Natural killer cell (primary cell): ENCODE results near the gene CMTM3. TPM values are rescaled to one million over a fixed set of nuclear protein-coding genes. Genes with fewer than 3 reads are reported as not detected.
"Not testable (repeated sequence)": the region's sequence is repeated elsewhere in the genome, so short reads cannot be mapped to it uniquely, and the experiment has no call there.

ENCODE experiments used
- ATAC-seq, 3 donors: fragments of 150-1000 bp in 2 of 3; fragments of 200-7000 bp in 1 of 3; cut with Tn5 transposase; 1 replicate in 1 of 3; 2 replicates in 2 of 3; pipeline ENCODE4 v1.10.0; 2021; ENCODE audit warnings: mild to moderate bottlenecking in 2 of 3, moderate library complexity in 2 of 3
- DNase-seq, 2 donors: peaks; one replicate each; pipeline versions ENCODE4 v3.0.0 to v3.0.0-alpha.2; 2013 to 2021; ENCODE audit warnings: mixed read lengths in 1 of 2
- H3K27ac ChIP-seq: one replicate; pipeline ENCODE4 v1.5.1; 2013; ENCODE audit warnings: mild to moderate bottlenecking, low read length
- H3K27me3 ChIP-seq: one replicate; pipeline ENCODE4 v1.6.1; 2013; ENCODE audit warnings: low read length; ENCODE audit not compliant: control insufficient read depth, insufficient read depth
- H3K36me3 ChIP-seq: one replicate; pipeline ENCODE4 v1.6.1; 2013; ENCODE audit warnings: low read length; ENCODE audit not compliant: control insufficient read depth, insufficient read depth
- H3K4me1 ChIP-seq: one replicate; pipeline ENCODE4 v1.6.1; 2013; ENCODE audit warnings: low read length; ENCODE audit not compliant: control insufficient read depth, insufficient read depth
- H3K4me3 ChIP-seq: one replicate; pipeline ENCODE4 v1.5.1; 2013; ENCODE audit warnings: low read length
- H3K9me3 ChIP-seq: one replicate; pipeline ENCODE4 v1.6.1; 2013; ENCODE audit warnings: low read length; ENCODE audit not compliant: control insufficient read depth, insufficient read depth
- H3K27ac Mint-ChIP-seq, 2 donors: one replicate each; pipeline ENCODE4 v1.8.0; 2022; ENCODE audit warnings: mild to moderate bottlenecking in 2 of 2, mixed read lengths in 2 of 2, moderate library complexity in 1 of 2
- H3K27me3 Mint-ChIP-seq, 2 donors: one replicate each; pipeline ENCODE4 v1.8.0; 2022; ENCODE audit warnings: low read depth in 2 of 2, mixed read lengths in 2 of 2
- H3K36me3 Mint-ChIP-seq: one replicate; pipeline ENCODE4 v1.8.0; 2022; ENCODE audit warnings: mixed read lengths
- H3K4me1 Mint-ChIP-seq, 2 donors: one replicate each; pipeline ENCODE4 v1.8.0; 2022; ENCODE audit warnings: mixed read lengths in 2 of 2
- H3K4me3 Mint-ChIP-seq: one replicate; pipeline ENCODE4 v1.8.0; 2022; ENCODE audit warnings: mild to moderate bottlenecking, moderate library complexity, mixed read lengths
- H3K9me3 Mint-ChIP-seq, 2 donors: one replicate each; pipeline ENCODE4 v1.8.0; 2022; ENCODE audit warnings: mixed read lengths in 2 of 2
- WGBS: methylation state at CpG from one replicate; pipeline ENCODE4 v1.1.7; 2013; ENCODE audit warnings: missing lambda C conversion rate; ENCODE audit not compliant: insufficient coverage; 5-methylcytosine and 5-hydroxymethylcytosine counted together
- intact Hi-C: fragments of 100-400 bp; cut with micrococcal nuclease; formaldehyde crosslinking; loops from one replicate; pipeline ENCODE4 v1.14.2; 2022
- total RNA-seq, 4 donors: library from RNA; stranded (reverse); fragments of 120-200 nt in 1 of 4; gene quantifications; one replicate each; pipeline versions ENCODE4 v1.2.3 to v1.2.4, GENCODE V29; 2013 to 2022
- TF ChIP-seq, protein P1 (sequence below): fragments of 200-600 bp; IDR thresholded peaks from one replicate; pipeline ENCODE4 v1.8.0; 2022; ENCODE audit warnings: antibody characterized with exemption

Gene CMTM3
- total RNA-seq, 3 donors from 2014 or later (not counting 1 experiment from before 2014, with no cell fraction given) = 68.2 to 86.4 (median 85.0) TPM

DNA sequence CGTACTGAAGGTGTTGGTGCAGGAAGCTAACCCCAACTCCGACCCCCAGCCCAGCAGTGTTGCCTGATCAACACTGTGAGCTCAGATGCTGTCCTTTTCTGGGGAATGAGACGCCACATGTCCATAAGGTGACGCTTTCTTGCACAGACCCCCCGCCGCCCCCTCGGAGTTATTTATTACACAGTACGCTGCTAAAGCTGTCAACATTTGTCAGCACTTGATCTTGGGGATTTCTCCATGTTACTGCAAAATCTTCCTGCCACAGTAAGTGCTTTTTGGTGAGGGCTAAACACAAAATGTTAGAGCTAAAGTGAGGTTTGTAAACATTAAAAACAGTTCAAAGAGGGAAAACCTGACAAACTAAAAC lies 15.9 kb downstream of the CMTM3 start:
- intact Hi-C loops = no loop called here
- H3K27ac ChIP-seq = no peak overlapping the region
- DNase-seq (no peak), ATAC-seq (no peak)
- no peaks in the 10 kb centered on the region for H3K9me3 ChIP-seq
- no peaks in the 10 kb centered on the region for H3K27me3 Mint-ChIP-seq
- 95% methylated on average over 8 of the region's 8 CpGs for WGBS
- no peak overlapping the region for H3K4me3 ChIP-seq
- H3K27me3 ChIP-seq = no peaks in the 10 kb centered on the region
- no peaks in the 10 kb centered on the region for H3K36me3 ChIP-seq
- no peaks in the 10 kb centered on the region for H3K9me3 Mint-ChIP-seq
- H3K4me1 ChIP-seq = no peaks in the 10 kb centered on the region
- H3K4me3 Mint-ChIP-seq = no peak overlapping the region
- H3K27ac Mint-ChIP-seq = no peak overlapping the region
- TF ChIP-seq, protein P1, sequence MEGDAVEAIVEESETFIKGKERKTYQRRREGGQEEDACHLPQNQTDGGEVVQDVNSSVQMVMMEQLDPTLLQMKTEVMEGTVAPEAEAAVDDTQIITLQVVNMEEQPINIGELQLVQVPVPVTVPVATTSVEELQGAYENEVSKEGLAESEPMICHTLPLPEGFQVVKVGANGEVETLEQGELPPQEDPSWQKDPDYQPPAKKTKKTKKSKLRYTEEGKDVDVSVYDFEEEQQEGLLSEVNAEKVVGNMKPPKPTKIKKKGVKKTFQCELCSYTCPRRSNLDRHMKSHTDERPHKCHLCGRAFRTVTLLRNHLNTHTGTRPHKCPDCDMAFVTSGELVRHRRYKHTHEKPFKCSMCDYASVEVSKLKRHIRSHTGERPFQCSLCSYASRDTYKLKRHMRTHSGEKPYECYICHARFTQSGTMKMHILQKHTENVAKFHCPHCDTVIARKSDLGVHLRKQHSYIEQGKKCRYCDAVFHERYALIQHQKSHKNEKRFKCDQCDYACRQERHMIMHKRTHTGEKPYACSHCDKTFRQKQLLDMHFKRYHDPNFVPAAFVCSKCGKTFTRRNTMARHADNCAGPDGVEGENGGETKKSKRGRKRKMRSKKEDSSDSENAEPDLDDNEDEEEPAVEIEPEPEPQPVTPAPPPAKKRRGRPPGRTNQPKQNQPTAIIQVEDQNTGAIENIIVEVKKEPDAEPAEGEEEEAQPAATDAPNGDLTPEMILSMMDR = no peak
- H3K36me3 Mint-ChIP-seq = no peaks in the 10 kb centered on the region
- no peaks in the 10 kb centered on the region for H3K4me1 Mint-ChIP-seq

DNA sequence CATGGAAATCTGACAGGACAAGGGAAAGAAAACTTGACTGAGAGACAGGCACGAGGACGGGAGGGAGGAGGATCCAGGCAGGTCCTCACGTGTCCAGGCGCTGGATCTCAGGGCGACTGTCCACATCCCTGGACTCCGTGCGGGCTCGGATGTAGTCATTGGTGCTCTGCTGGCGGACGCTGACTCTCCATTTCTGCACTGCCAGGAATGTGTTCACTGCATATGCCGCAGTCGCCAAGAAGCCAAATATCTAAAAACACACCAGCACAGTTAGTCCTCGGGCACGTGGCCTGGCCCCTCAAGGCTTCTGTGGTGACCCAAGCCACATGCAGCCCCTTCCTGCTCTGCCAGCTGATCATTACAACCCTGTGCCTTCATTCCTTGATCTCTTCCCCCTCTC lies 17.5 kb downstream of the CMTM3 start:
- ATAC-seq (no peak), DNase-seq (no peak)
- H3K4me3 Mint-ChIP-seq = no peak overlapping the region
- H3K4me3 ChIP-seq = no peak overlapping the region
- no peaks in the 10 kb centered on the region for H3K27me3 Mint-ChIP-seq
- intact Hi-C loops = no loop called here
- no peaks in the 10 kb centered on the region for H3K9me3 ChIP-seq
- H3K4me1 ChIP-seq = no peaks in the 10 kb centered on the region
- H3K36me3 ChIP-seq = no peaks in the 10 kb centered on the region
- no peaks in the 10 kb centered on the region for H3K27me3 ChIP-seq
- 95% methylated on average over 14 of the region's 14 CpGs for WGBS
- TF ChIP-seq, protein P1 = no peak
- H3K4me1 Mint-ChIP-seq = no peaks in the 10 kb centered on the region
- no peak overlapping the region for H3K27ac Mint-ChIP-seq
- H3K9me3 Mint-ChIP-seq = no peaks in the 10 kb centered on the region
- H3K27ac ChIP-seq = no peak overlapping the region
- H3K36me3 Mint-ChIP-seq = no peaks in the 10 kb centered on the region

GRCh38 chr16:66622863-66623262 lies 18.4 kb downstream of the CMTM3 start:
- Histone ChIP-seq H3K36me3 (no peaks in the 10 kb centered on the region), H3K4me1 (no peaks in the 10 kb centered on the region), H3K9me3 (no peaks in the 10 kb centered on the region), H3K27ac (no peak overlapping the region), H3K4me3 (no peak overlapping the region), H3K27me3 (no peaks in the 10 kb centered on the region)
- Mint-ChIP-seq H3K9me3 (no peaks in the 10 kb centered on the region), H3K4me3 (no peak overlapping the region), H3K27me3 (no peaks in the 10 kb centered on the region), H3K4me1 (no peaks in the 10 kb centered on the region), H3K36me3 (no peaks in the 10 kb centered on the region), H3K27ac (no peak overlapping the region)
- intact Hi-C loops = no loop called here
- no peak for ATAC-seq
- DNase-seq = no peak
- TF ChIP-seq, protein P1 = no peak
- 65% methylated on average over 3 of the region's 3 CpGs for WGBS

DNA sequence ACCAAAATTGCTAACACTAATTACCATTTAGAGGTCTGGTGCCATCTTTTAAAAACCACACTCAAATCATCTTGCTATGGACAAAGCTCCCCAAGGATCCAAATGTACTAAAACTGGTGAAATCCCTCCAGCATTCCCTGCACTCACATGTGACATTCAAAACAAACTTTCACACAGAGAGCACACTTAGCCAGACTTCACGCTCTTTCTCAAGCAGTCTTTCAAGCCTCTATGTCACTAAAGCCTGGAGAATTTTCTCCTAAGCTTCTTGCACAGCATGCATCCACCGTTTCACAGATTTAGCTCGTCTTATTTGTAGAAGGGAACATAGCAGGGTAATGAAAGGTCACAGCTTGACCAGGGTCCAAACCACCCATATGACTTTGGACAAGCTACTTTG lies 19.3 kb downstream of the CMTM3 start:
- no peak overlapping the region for H3K27ac Mint-ChIP-seq

GRCh38 chr16:66627611-66628378 lies 23.3 kb downstream of the CMTM3 start:
- H3K4me3 ChIP-seq, H3K4me3 Mint-ChIP-seq, H3K4me1 ChIP-seq, H3K36me3 ChIP-seq, H3K27ac ChIP-seq, H3K27me3 Mint-ChIP-seq, H3K36me3 Mint-ChIP-seq, H3K4me1 Mint-ChIP-seq, H3K9me3 ChIP-seq, H3K27ac Mint-ChIP-seq, H3K27me3 ChIP-seq, ATAC-seq, DNase-seq, intact Hi-C loops, H3K9me3 Mint-ChIP-seq: not testable (repeated sequence)
- 92% methylated on average over 17 of the region's 17 CpGs for WGBS

More for the DNA sequence above, 19.3 kb downstream of the CMTM3 start:
- H3K27me3 ChIP-seq = no peaks in the 10 kb centered on the region
- no peak overlapping the region for H3K4me3 Mint-ChIP-seq
- intact Hi-C loops = no loop called here
- TF ChIP-seq, protein P1 = no peak
- no peaks in the 10 kb centered on the region for H3K9me3 ChIP-seq
- H3K27ac ChIP-seq = no peak overlapping the region
- WGBS = 91% methylated on average over 3 of the region's 3 CpGs
- no peaks in the 10 kb centered on the region for H3K27me3 Mint-ChIP-seq
- DNase-seq (no peak), ATAC-seq (no peak)
- H3K9me3 Mint-ChIP-seq = no peaks in the 10 kb centered on the region
- H3K36me3 ChIP-seq = no peaks in the 10 kb centered on the region
- H3K4me3 ChIP-seq = no peak overlapping the region
- no peaks in the 10 kb centered on the region for H3K4me1 ChIP-seq
- H3K36me3 Mint-ChIP-seq = no peaks in the 10 kb centered on the region
- no peaks in the 10 kb centered on the region for H3K4me1 Mint-ChIP-seq
